Erythroblast (primary cell): ENCODE results near the gene MFF.

Experiments
- DNase-seq, 2 experiments: peaks; one replicate each; lab custom pipeline; 2025; lab: John Stamatoyannopoulos, UW
- GATA1 ChIP-seq: IDR thresholded peaks from 2 replicates; pipeline ENCODE4 v1.6.1; 2011; ENCODE audit warnings: low read depth, mild to moderate bottlenecking, control low read depth, low read length, moderate library complexity
- POLR2A ChIP-seq: IDR thresholded peaks from 2 replicates; pipeline ENCODE4 v1.6.1; 2011; ENCODE audit warnings: mild to moderate bottlenecking, low read length

MFF gene

DNA sequence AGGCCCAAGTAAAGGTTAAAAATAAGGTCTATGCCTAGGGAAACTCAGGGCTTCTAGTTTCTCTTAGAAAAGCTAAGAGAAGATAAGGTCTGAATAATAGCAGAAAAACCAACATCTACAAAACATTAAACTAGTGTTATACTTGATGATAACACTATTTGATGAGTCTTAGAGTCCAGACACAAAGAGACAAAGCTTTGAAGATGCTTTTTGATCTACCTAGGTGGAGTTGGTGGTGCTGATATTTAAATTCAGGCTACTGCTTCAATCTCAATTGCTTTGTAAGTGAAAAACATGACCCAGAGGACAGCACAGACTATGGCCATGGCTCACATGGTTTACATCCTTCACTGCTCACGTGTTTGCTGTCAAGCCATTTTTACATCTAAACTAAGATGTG is 11.7 kb upstream of the MFF start:
- no peak for DNase-seq

GRCh38 chr2:227317834-227318233 is 7.2 kb upstream of the MFF start:
- TF ChIP-seq GATA1 (no peak), POLR2A (no peak)
- no peak for DNase-seq

More for the DNA sequence above, 11.7 kb upstream of the MFF start:
- TF ChIP-seq GATA1 (no peak), POLR2A (no peak)

DNA sequence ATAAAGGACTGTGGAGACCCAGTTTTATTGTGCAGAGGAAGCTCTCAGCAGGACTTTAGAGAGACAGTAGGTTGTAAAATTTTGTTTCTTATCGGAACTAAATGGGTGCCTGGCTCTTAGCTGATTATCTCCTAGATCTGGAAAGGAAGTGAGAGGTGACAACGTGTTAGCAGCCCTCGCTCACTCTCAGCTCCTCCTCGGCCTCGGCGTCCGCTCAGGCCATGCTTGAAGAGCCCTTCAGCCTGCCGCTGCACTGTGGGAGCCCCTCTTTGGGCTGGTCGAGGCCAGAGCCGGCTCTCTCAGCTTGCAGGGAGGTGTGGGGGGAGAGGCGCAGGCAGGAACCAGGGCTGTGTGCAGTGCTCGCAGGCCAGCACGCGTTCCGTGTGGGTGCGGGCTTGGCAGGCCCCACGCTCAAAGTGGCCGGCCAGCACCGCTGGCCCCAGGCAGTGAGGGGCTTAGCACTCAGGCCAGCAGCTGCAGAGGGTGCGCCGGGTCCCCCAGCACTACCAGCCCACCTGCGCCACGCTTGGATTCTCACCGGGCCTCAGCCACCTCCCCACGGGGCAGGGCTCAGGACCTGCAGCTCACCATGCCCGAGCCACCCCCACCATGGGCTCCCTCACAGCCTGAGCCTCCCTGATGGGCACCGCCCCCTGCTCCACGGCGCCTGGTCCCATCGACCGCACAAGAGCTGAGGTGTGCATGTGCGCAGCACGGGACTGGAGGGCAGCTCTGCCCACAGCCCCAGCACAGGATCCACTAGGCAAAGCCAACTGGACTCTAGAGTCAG is 4.6 kb upstream of the MFF start:
- no peak for DNase-seq
- TF ChIP-seq POLR2A (no peak), GATA1 (no peak)

DNA sequence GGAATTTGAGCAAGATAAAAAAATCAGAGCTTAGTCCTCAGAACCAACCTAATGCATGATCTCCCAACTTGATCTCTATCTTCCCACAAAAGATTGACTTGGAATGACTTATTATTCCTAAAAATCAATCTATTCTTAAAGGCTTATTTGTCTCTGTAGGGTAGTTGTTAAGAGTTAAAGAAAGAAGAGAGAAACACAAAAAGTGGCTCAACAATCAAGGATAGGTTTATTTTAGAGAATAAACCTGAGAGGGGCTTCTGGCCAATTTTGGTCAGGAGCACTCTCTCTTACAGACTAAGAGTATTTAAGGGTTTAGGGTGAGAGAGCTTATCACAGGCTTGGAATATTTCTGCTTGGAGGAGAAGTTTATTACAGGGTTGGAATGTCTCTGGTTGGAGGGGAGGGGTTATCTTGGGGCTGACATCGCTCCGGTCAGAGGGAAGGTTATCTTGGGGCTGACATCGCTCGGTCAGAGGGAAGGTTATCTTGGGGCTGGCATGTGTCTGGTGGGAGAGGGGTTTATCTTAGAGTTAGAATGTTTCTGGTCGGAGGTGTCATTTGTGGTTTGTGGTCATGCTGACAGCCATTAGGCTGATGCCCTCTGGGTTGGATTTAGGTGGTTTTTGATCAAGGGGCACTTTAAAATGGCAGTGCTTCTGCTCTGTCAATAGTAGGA is 2.4 kb upstream of the MFF start:
- no peak for TF ChIP-seq POLR2A
- no peak for TF ChIP-seq GATA1

DNA sequence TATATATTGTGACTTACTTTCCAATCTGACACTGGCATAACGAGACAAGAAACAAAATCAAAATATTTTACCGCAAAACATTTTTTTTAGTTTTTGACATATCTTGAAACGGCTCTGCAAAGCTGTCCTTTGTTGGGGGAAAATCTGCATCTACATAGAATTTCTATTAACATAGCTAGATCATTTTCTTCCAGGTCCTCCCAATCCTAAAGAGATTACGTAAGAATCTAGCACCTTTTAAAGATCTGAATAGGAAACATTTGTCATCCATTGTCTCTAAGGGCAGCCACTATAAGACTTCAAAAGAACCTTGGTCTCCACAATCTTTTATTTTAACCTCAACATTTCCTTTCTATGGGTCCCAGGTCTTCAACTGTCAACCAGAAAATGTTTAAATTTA is 1.2 kb upstream of the MFF start:
- no peak for DNase-seq

More for the DNA sequence above, 2.4 kb upstream of the MFF start:
- peak in 1 of 2 experiments; percentile 63 for DNase-seq

DNA sequence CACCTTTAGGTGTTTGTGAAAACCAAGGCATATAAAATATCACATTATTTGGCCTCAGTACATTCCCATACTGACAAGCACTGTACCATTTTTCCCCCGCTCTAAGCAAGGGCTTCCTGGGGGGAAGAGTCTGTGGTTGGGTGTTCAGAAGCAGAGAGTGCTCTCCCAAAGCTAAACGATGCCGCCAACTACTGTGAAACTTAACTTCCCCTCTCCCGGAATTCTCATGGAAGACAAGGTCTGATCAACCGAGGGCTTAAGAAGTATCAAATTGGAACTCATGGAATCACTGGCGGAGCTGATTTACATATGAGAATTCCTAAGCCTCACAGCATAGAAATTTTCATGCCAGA is 433 bp upstream of the MFF start:
- TF ChIP-seq GATA1, result no peak
- DNase-seq, result no peak

More for the DNA sequence above, 1.2 kb upstream of the MFF start:
- TF ChIP-seq GATA1, result no peak
- TF ChIP-seq POLR2A, result no peak

DNA sequence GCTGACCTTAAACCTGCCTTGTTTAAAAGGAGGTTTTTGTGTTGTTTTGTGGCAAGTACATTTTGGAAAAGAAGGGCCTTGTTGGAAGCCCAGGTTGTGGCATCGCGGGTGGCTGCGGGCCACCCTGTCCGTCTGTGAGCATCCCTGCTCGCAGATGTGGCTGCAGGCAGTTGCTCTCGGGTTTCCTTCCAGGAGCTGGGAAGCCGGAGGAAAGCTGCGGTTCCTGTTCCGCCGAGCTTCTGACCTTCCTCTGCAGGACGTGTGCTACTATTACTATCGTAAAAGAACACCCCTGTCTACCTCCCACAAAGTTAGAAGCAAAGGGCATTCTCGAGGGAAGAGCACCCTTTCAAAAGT is 766 bp downstream of the MFF start:
- TF ChIP-seq POLR2A (no peak), GATA1 (no peak)
- no peak for DNase-seq

- no peak for DNase-seq
- TF ChIP-seq POLR2A (no peak), GATA1 (no peak)
Observed at GRCh38 chr2:227326783-227327182, 1.7 kb downstream of the MFF start.

GRCh38 chr2:227335713-227336112 is 10.7 kb downstream of the MFF start:
- DNase-seq, result no peak
- no peak for TF ChIP-seq POLR2A
- no peak for TF ChIP-seq GATA1

DNA sequence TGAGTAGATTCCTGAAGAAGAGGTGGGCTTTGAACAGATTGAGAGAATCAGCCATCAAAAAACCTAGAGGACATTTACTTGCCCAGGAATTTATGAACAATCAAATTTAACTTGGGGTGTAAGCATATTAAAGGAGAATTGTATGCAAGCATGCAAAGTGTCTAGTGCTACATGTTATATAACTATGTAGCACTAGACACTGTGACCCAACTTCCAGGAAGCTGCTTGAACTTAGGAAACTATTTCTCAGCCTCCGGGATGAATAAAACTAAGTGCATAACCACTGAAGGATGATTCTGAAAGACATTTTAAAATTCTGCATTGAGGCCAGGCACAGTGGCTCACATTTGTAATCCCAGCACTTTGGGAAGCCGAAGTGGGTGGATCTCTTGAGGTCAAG is 12.4 kb downstream of the MFF start:
- TF ChIP-seq GATA1 (no peak), POLR2A (no peak)
- no peak for DNase-seq

GRCh38 chr2:227339098-227339599 is 14.1 kb downstream of the MFF start:
- DNase-seq, result peak in 1 of 2 experiments; percentile 11
- no peak for TF ChIP-seq POLR2A
- no peak for TF ChIP-seq GATA1

- no peak for DNase-seq
- no peak for TF ChIP-seq POLR2A
- TF ChIP-seq GATA1, result no peak
Observed at GRCh38 chr2:227340106-227340505, 15.1 kb downstream of the MFF start.

- DNase-seq, result no peak
- no peak for TF ChIP-seq GATA1
- no peak for TF ChIP-seq POLR2A
Observed at GRCh38 chr2:227341553-227341952, 16.5 kb downstream of the MFF start.

DNA sequence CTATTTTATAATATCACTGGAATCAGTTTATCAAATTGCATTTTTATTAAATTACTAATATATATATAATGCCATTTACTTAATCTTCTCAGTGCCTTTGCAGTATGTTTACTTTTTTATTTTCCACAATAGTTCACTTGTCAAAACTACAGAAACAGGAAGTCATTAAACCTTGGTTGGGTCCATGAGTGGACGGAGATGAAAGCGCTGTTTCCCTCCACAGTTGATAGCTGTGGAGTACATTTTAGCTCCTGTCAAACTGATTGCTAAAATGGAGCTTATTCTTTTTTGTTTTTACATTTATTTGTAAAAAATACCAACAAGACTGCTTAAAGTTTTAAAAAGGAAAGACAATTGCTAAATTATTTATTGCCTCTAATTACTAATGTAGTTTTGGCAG is 19.2 kb downstream of the MFF start:
- TF ChIP-seq GATA1 (no peak), POLR2A (no peak)
- no peak for DNase-seq
